ENCODE measurements around the gene ACACA.

ACACA gene

GRCh38 chr17:37064206-37064605 lies 342.4 kb downstream of the ACACA start:
- no peak for DNase-seq

DNA sequence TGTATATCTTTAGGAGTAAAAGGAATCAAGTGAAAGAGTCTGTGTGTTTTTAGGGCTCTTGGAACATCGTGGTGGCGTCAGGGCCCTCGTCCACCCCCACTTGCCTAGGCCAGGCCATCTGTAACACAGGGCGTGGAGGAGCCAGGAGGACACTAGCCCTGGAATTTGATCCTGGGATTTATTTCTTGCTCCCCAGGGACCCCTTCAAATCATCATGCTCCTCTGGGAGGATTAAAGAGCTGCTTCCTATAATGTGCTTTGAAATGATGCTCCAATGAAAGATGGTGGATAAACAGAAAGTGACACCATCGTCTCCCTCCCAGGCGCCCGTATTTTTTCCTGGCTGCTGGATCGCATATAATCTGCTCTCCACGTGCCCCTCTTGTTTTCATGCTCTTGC lies 344.6 kb downstream of the ACACA start:
- DNase-seq = no peak

GRCh38 chr17:37060928-37061327 lies 345.7 kb downstream of the ACACA start:
- no peak for DNase-seq

DNA sequence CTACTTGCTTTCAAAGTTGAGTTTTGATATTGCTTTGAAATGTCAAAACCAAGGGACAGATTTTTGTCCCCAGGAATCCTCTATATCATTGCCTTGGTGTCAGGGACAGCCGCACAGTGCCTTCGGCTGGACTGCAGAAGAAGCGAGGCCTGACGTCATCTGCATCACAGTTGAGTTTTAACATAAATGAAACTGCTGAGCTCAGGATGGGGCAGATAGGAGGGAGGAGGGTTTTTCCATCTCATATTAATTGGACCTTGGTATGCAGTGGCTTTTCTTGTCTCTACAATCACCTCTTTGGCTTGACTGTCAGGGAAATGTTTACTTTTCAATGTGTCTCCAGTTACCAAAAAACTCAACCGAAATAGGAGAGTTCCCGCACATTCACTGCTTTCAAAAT lies 346.5 kb downstream of the ACACA start:
- no peak for DNase-seq

DNA sequence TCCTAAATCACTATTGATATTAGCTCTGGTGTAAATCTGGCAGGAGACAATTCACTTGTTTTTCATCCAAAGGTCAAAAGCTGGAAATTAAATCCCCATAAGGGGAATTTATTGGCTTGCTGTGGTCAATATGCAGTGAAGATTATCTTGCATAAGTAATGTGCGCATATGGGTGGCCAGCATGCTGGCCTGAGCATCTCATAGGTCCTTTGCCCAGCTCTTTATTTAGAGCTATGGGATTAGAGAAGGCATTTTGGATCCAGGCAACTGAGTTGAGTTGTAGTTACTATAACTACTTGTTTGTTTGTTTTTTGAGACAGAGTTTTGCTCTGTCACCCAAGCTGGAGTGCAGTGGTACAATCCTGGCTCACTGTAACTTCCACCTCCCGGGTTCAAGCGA lies 347.1 kb downstream of the ACACA start:
- DNase-seq = no peak

- no peak for DNase-seq
Measured at GRCh38 chr17:37056622-37057021, 350.0 kb downstream of the ACACA start.

DNA sequence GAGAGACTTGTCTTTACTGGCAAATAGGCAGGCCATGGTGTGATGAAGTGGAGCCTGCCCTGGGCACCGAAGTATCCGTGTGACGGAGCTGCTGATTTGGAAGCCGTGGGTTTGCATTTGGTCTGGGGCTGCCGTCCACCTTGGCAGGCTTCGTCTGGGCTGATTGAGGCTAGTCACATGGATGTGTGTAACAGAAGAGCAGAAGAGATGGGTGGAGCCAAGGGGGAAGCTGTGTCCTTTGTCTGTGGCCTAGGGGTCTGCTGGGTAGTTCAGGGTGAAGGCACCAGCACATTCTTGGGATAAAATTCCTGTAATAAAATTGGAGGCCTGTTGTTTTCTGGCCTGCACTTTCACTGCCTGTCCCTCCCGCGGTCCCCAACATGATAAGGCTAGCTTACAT lies 351.7 kb downstream of the ACACA start:
- no peak for DNase-seq

DNA sequence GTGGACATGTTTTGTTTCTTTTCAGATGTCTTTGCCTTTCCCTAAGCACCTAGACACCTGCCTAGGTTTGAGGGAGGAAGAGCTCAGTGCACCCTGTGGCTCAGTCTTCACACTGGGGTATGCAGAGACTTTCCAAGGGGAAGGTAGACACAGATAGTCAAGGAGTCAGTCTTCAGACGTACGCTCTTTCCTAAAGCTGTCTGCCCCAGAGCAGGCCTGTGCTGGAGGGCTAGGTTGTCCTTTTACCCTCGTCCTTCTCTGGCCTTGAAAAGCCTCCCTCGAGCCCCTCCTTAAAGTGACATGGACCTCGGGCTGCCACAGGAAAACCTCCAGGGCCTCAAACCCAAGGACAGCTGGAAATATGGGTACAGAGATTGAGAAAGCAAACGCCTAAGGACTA lies 354.2 kb downstream of the ACACA start:
- no peak for DNase-seq

DNA sequence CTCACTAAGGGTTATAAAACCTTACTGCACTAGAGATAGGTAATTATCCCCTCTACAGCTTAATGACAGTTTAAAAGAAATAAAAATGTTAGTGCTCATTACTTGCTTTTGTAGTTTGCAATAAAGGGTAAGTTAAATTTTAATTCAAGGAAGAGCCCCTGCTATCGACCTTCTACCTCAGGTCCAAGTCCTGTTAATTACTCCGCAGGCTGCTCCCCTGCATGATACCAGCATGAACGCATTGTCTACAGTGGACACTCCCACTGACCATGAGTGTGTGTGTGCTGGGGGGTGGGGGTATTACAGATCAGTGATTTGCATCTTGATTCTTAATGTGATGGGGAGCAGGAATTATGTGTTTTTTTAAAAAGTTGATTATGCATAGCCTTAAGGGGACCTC lies 354.8 kb downstream of the ACACA start:
- DNase-seq = no peak

- no peak for DNase-seq
Measured at GRCh38 chr17:37051381-37051780, 355.3 kb downstream of the ACACA start.

DNA sequence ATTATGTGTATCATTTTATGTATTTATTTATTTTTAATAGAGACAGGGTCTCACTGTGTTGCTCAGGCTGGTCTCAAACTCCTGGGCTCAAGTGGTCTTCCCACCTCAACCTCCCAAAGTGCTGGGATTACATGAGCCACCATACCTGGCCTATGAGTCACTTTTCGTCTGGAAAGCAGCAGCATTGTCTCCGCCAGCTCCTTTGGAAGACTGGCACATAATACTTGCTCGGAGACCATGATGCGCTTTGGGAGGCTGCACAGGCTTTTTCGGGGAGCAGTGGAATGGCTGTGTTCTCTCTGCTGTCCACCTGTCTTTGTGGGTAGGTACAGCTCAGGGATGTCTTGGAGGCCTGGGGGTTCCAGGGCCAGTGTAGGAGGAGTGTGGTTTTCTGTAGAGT lies 355.7 kb downstream of the ACACA start:
- DNase-seq = no peak

GRCh38 chr17:37048811-37049210 lies 357.8 kb downstream of the ACACA start:
- DNase-seq = no peak

GRCh38 chr17:37047631-37048104 lies 359.0 kb downstream of the ACACA start:
- peak; percentile 72 to 80 for DNase-seq

GRCh38 chr17:37045351-37045922 lies 361.2 kb downstream of the ACACA start:
- no peak for DNase-seq

DNA sequence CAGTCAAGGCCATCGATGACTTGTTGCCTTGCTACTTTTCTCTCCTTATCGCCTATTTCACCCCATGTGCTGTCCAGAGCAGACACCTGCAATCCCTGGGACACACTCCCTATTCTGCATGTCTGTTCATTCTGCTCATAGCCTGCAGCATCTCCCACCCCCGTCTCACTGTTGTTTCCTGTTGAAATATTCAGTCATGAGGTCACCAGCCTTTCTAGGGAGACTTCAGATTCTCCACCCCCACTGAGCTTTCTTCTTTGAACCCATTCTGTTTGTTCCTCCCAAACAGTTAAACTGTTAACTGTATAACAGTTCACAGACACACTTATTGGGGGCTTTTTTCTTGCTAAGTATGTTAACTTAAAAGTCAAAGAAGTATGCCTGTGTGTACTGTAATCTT lies 363.4 kb downstream of the ACACA start:
- DNase-seq = no peak

DNA sequence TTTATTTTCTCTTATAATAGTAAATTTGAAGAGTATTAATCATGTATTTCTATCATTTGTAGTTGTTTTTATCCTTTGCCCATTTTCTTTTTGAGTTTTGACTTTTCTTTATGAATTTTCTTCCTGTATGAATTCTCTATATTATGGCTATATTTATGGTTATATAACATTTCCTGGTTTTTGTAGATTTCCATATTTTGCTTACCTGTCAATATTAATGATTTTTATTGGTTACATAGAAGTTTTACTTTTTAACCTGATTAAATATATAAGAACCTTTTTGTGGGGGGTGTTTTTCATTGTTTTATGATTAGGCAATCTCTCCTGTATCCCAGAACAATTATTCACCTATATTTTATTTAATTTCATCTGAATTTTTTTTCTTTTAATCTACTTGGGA lies 364.7 kb downstream of the ACACA start:
- DNase-seq = no peak

DNA sequence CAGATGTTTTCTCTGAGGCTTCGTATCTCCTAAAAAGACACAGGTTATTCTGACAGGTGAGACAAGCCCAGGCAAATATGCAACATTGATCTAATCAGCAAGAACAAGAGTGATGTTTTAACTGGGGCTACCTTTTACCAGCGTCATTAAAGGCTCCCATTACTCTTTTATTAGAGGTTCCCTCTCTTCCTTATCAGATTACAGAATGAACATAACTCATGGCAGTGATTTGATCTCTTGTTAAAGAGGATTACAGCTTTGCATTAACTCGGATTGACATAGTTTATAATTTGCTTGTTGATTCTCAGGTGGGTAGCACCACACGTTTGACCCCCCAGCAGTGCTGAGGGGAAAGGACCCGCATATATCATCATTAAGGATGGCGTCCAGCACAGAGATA lies 367.4 kb downstream of the ACACA start:
- no peak for DNase-seq

- DNase-seq = no peak
Measured at GRCh38 chr17:37037590-37038155, 369.0 kb downstream of the ACACA start.

Data from CD4-positive, alpha-beta T cell treated with Interferon alpha-2 for 1 hour (primary cell).